Endothelial cell of umbilical vein (primary cell): ENCODE data around the gene SRRM5. TPM values are rescaled to one million over a fixed set of nuclear protein-coding genes. Genes with fewer than 3 reads are reported as not detected.

Experiments used
- BruUV-seq: library from RNA; stranded (reverse); fragments of 400-500 nt; replicated peaks from 2 replicates; lab custom pipeline; 2021; lab: Mats Ljungman, UMichigan
- CTCF ChIA-PET: fragments of 300-600, 350-600 bp; sonication (Branson Sonifier 250); formaldehyde crosslinking; loops from one replicate; lab custom pipeline; 2021; ENCODE audit warnings: antibody characterized with exemption, inconsistent platforms; lab: Charles Lee
- POLR2A ChIA-PET: fragments of 300-600, 350-600 bp; sonication (Branson Sonifier 250); formaldehyde crosslinking; loops from one replicate; lab custom pipeline; 2021; ENCODE audit warnings: antibody characterized with exemption, inconsistent platforms; lab: Charles Lee
- DNase-seq: peaks from one replicate; pipeline ENCODE4 v3.0.0-alpha.2; 2011; ENCODE audit warnings: low read depth, low spot score
- FAIRE-seq: peaks from 2 replicates; lab custom pipeline; 2011; peaks lifted over from hg19 to GRCh38; lab: Jason Lieb, UNC
- H2AFZ ChIP-seq: 2 replicates; pipeline ENCODE4 v1.6.0; 2012; ENCODE audit warnings: low read depth, low read length, control low read depth, inconsistent platforms
- H3K27ac ChIP-seq: 2 replicates; pipeline ENCODE4 v1.5.1; 2011; ENCODE audit warnings: low read depth, mild to moderate bottlenecking, control low read depth, low read length, moderate library complexity; ENCODE audit not compliant: insufficient read depth
- H3K27me3 ChIP-seq, 2 experiments: 2 replicates each; pipeline versions ENCODE4 v1.6.0 to v1.6.1; 2011; ENCODE audit warnings: low read length in 2 of 2, mixed read lengths in 1 of 2; ENCODE audit not compliant: control insufficient read depth in 2 of 2, insufficient read depth in 2 of 2
- H3K36me3 ChIP-seq, 2 experiments: 2 replicates in 1 of 2; 3 replicates in 1 of 2; pipeline ENCODE4 v1.5.1; 2011; ENCODE audit warnings: low read length in 2 of 2, mild to moderate bottlenecking in 1 of 2, moderate library complexity in 1 of 2; ENCODE audit not compliant: control insufficient read depth in 2 of 2, insufficient read depth in 2 of 2; ENCODE audit errors: extremely low read depth in 1 of 2
- H3K4me1 ChIP-seq: 3 replicates; pipeline ENCODE4 v1.5.1; 2011; ENCODE audit warnings: mild to moderate bottlenecking, low read length; ENCODE audit not compliant: control insufficient read depth, insufficient read depth; ENCODE audit errors: extremely low read depth
- H3K4me2 ChIP-seq: 2 replicates; pipeline ENCODE4 v1.6.1; 2011; ENCODE audit warnings: low read length, control low read depth, mixed read lengths; ENCODE audit not compliant: insufficient read depth
- H3K4me3 ChIP-seq, 3 experiments: fragments of 200-600 bp in 1 of 3; sonication (generic), shearing (Covaris generic) in 1 of 3; replicated peaks in 1 of 3; 2 replicates each; pipeline ENCODE4 v1.5.1; 2011 to 2016; ENCODE audit warnings: control low read depth in 3 of 3, low read length in 3 of 3, mild to moderate bottlenecking in 2 of 3, inconsistent platforms in 1 of 3, low read depth in 1 of 3, moderate library complexity in 1 of 3; ENCODE audit not compliant: insufficient read depth in 1 of 3
- H3K79me2 ChIP-seq: 2 replicates; pipeline ENCODE4 v1.6.0; 2012; ENCODE audit warnings: low read length, inconsistent platforms; ENCODE audit not compliant: control insufficient read depth, insufficient read depth
- H3K9ac ChIP-seq: replicated peaks from 2 replicates; pipeline ENCODE3; 2011; ENCODE audit warnings: low read length, control low read depth; ENCODE audit not compliant: insufficient read depth; ENCODE audit errors: extremely low read depth
- H3K9me1 ChIP-seq: replicated peaks from 3 replicates; pipeline ENCODE4 v1.6.0; 2011; ENCODE audit warnings: mild to moderate bottlenecking, low read length; ENCODE audit not compliant: control insufficient read depth, insufficient read depth; ENCODE audit errors: extremely low read depth
- H3K9me3 ChIP-seq: replicated peaks from 2 replicates; pipeline ENCODE4 v1.5.1; 2012; ENCODE audit warnings: low read length, inconsistent platforms; ENCODE audit not compliant: control insufficient read depth, insufficient read depth
- H4K20me1 ChIP-seq: replicated peaks from 2 replicates; pipeline ENCODE3; 2011; ENCODE audit warnings: mild to moderate bottlenecking, low read length; ENCODE audit not compliant: control insufficient read depth, insufficient read depth; ENCODE audit errors: extremely low read depth
- CTCF ChIP-seq, 2 donors: IDR thresholded peaks; 1 replicate in 1 of 2; 2 replicates in 1 of 2; pipeline ENCODE4 v1.5.1; 2011; ENCODE audit warnings: low read length in 2 of 2, mild to moderate bottlenecking in 2 of 2, moderate library complexity in 2 of 2, control low read depth in 1 of 2, inconsistent platforms in 1 of 2, low read depth in 1 of 2; ENCODE audit not compliant: insufficient read depth in 1 of 2; ENCODE audit errors: extremely low read depth in 1 of 2
- EZH2 ChIP-seq: IDR thresholded peaks from 2 replicates; pipeline ENCODE4 v1.6.1; 2012; ENCODE audit warnings: borderline replicate concordance, low read depth, mild to moderate bottlenecking, moderate library complexity, low read length, inconsistent platforms; ENCODE audit not compliant: severe bottlenecking
- FOS ChIP-seq: IDR thresholded peaks from 2 replicates; pipeline ENCODE4 v1.6.1; 2011; ENCODE audit warnings: mild to moderate bottlenecking, low read length, moderate library complexity, borderline replicate concordance; ENCODE audit not compliant: insufficient read depth
- GATA2 ChIP-seq: IDR thresholded peaks from 2 replicates; pipeline ENCODE4 v1.7.0; 2011; ENCODE audit warnings: low read depth, mild to moderate bottlenecking, moderate library complexity, mixed read lengths, low read length; ENCODE audit not compliant: insufficient read length, insufficient read depth
- JUN ChIP-seq: IDR thresholded peaks from 2 replicates; pipeline ENCODE4 v1.6.1; 2011; ENCODE audit warnings: borderline replicate concordance, low read depth; ENCODE audit not compliant: insufficient read length, insufficient read depth
- MAX ChIP-seq: IDR thresholded peaks from 2 replicates; pipeline ENCODE4 v1.6.1; 2011; ENCODE audit not compliant: insufficient read depth, insufficient read length
- MYC ChIP-seq: IDR thresholded peaks from one replicate; pipeline ENCODE4 v1.6.1; 2011; ENCODE audit warnings: mild to moderate bottlenecking, low read depth, low read length
- POLR2A ChIP-seq: IDR thresholded peaks from 2 replicates; pipeline ENCODE4 v1.6.1; 2012; ENCODE audit warnings: low read depth, mild to moderate bottlenecking, control low read depth, low read length
- POLR2AphosphoS5 ChIP-seq: IDR thresholded peaks from 2 replicates; pipeline ENCODE4 v1.6.1; 2012; ENCODE audit warnings: low read depth, mild to moderate bottlenecking, control low read depth, low read length, moderate library complexity; ENCODE audit not compliant: insufficient read depth
- dilution Hi-C: fragments of 300-500 bp; cut with MboI; formaldehyde crosslinking; loops from one replicate; pipeline ENCODE4 v1.15.0; 2019; ENCODE audit warnings: low sequenced_read_pairs; ENCODE audit not compliant: extremely low pct_ligation_motif_present
- intact Hi-C: fragments of 100-400 bp; cut with micrococcal nuclease; formaldehyde crosslinking; loops from one replicate; pipeline ENCODE4 v1.10.0; 2022
- polyA plus RNA-seq, 4 experiments: library from polyadenylated mRNA; depleted of rRNA in 3 of 4; stranded (reverse) in 3 of 4; unstranded in 1 of 4; fragments of >200 nt; gene quantifications; 2 replicates each; pipeline versions ENCODE4 v1.2.1 to v1.2.3, GENCODE V29; 2011 to 2012; ENCODE audit warnings: missing spikeins in 1 of 4
- total RNA-seq: library from RNA; stranded (reverse); gene quantifications from 2 replicates; pipeline ENCODE4 v1.2.3, GENCODE V29; 2021

SRRM5 gene
- total and polyA plus RNA-seq, 2 donors (not counting 3 experiments of a cell fraction or from before 2014, with no cell fraction given), result 0.17 to 0.27 TPM

- dilution Hi-C loops (no loop called here), intact Hi-C loops (no loop called here)
- Histone ChIP-seq H3K27me3 (peaks cover 4 to 14% of the 10 kb centered on the region in 2 experiments), H3K36me3 (no peaks in the 10 kb centered on the region), H3K27ac (no peak overlapping the region), H4K20me1 (no peaks in the 10 kb centered on the region), H3K4me3 (no peak overlapping the region), H3K4me1 (no peaks in the 10 kb centered on the region), H3K9me3 (no peaks in the 10 kb centered on the region), H2AFZ (no peak overlapping the region), H3K4me2 (no peak overlapping the region), H3K9ac (no peak overlapping the region), H3K79me2 (no peaks in the 10 kb centered on the region), H3K9me1 (no peaks in the 10 kb centered on the region)
- no peak for FAIRE-seq
- ChIA-PET CTCF (interaction anchor here (0.6 kb wide), 1 partner anchor 78 kb away, joined by 3 read pairs; no protein-coding TSS in a partner anchor), POLR2A (interaction anchor here (0.7 kb wide), 1 partner anchor 65 kb away, joined by 3 read pairs; no protein-coding TSS in a partner anchor)
- BruUV-seq, result no TSS peak
- DNase-seq, result no peak
- TF ChIP-seq JUN (no peak), EZH2 (no peak)
Measured at GRCh38 chr19:43633520-43633919, 21.6 kb downstream of the SRRM5 start.

GRCh38 chr19:43634068-43634467, 22.2 kb downstream of the SRRM5 start:
- Histone ChIP-seq H3K36me3 (no peaks in the 10 kb centered on the region), H3K27ac (no peak overlapping the region), H3K9me1 (no peaks in the 10 kb centered on the region), H2AFZ (no peak overlapping the region), H3K9me3 (no peaks in the 10 kb centered on the region), H3K27me3 (peaks cover 10 to 19% of the 10 kb centered on the region in 2 experiments), H4K20me1 (no peaks in the 10 kb centered on the region), H3K4me2 (no peak overlapping the region), H3K79me2 (no peaks in the 10 kb centered on the region), H3K9ac (no peak overlapping the region), H3K4me1 (no peaks in the 10 kb centered on the region), H3K4me3 (no peak overlapping the region)
- no peak for DNase-seq
- FAIRE-seq, result no peak
- dilution Hi-C loops (no loop called here), intact Hi-C loops (no loop called here)
- TF ChIP-seq GATA2 (no peak), JUN (no peak), POLR2A (no peak), MAX (no peak), MYC (no peak), POLR2AphosphoS5 (no peak), EZH2 (no peak), CTCF (IDR thresholded peaks at IDR 0.05; ENCODE audit: extremely low read depth in 1 of 2, insufficient read depth in 1 of 2, low read depth in 1 of 2, low read length in 2 of 2) (no peak), FOS (no peak)
- CTCF ChIA-PET, result no interaction called here
- POLR2A ChIA-PET, result no interaction called here
- no TSS peak for BruUV-seq
